HEK293 (cell line): ENCODE data around the gene LMO7.

Source experiments
- CTCF ChIA-PET: fragments of 350-600 bp; formaldehyde crosslinking; extraction: SDS; loops from one replicate; lab custom pipeline; 2021; ENCODE audit warnings: antibody characterized with exemption; lab: Yijun Ruan, JAX
- POLR2A ChIA-PET: fragments of 300-600 bp; formaldehyde crosslinking; extraction: SDS; loops from one replicate; lab custom pipeline; 2020; ENCODE audit warnings: antibody characterized with exemption, inconsistent platforms; lab: Yijun Ruan, JAX
- H3K27ac ChIP-seq: fragments of 200-500 bp; sonication (Bioruptor generic); 2 replicates; pipeline ENCODE4 v1.5.1; 2014; ENCODE audit warnings: low read depth, low read length, control low read depth, inconsistent platforms; ENCODE audit errors: extremely low read depth
- H3K36me3 ChIP-seq, 2 experiments: fragments of 200-500 bp in 1 of 2; sonication (Bioruptor generic) in 1 of 2; 1 replicate in 1 of 2; 2 replicates in 1 of 2; pipeline ENCODE4 v1.5.1; 2014 to 2017; ENCODE audit warnings: inconsistent platforms in 2 of 2, low read length in 2 of 2; ENCODE audit not compliant: control insufficient read depth in 2 of 2, insufficient read depth in 1 of 2
- H3K4me1 ChIP-seq: fragments of 200-500 bp; sonication (Bioruptor generic); 2 replicates; pipeline ENCODE4 v1.5.1; 2014; ENCODE audit warnings: mild to moderate bottlenecking, low read length, inconsistent platforms; ENCODE audit not compliant: control insufficient read depth, insufficient read depth
- H3K4me3 ChIP-seq: 2 replicates; pipeline ENCODE4 v1.5.1; 2011; ENCODE audit warnings: low read depth, mild to moderate bottlenecking, control low read depth, low read length, moderate library complexity
- H3K9me3 ChIP-seq: fragments of 200-500 bp; sonication (Bioruptor generic); 2 replicates; pipeline ENCODE4 v1.5.1; 2014; ENCODE audit warnings: low read depth, low read length, inconsistent platforms; ENCODE audit not compliant: control insufficient read depth, insufficient read depth
- BCL11A ChIP-seq: fragments of 450-650 bp; formaldehyde crosslinking; IDR thresholded peaks from 2 replicates; pipeline ENCODE4 v1.5.1; 2016; ENCODE audit warnings: low read depth, missing biosample characterization, missing genetic modification characterization
- EGR2 ChIP-seq: fragments of 450-650 bp; formaldehyde crosslinking; IDR thresholded peaks from 2 replicates; pipeline ENCODE4 v1.5.1; 2016; ENCODE audit warnings: low read depth, missing biosample characterization, missing genetic modification characterization
- GFI1B ChIP-seq: fragments of 450-650 bp; formaldehyde crosslinking; IDR thresholded peaks from 2 replicates; pipeline ENCODE4 v1.5.1; 2016; ENCODE audit warnings: missing biosample characterization, missing genetic modification characterization
- GLIS1 ChIP-seq: fragments of 450-650 bp; formaldehyde crosslinking; IDR thresholded peaks from 2 replicates; pipeline ENCODE4 v1.5.1; 2016; ENCODE audit warnings: missing biosample characterization, missing genetic modification characterization
- GLIS2 ChIP-seq: fragments of 450-650 bp; formaldehyde crosslinking; IDR thresholded peaks from 2 replicates; pipeline ENCODE4 v1.5.1; 2016; ENCODE audit warnings: missing biosample characterization, missing genetic modification characterization
- KLF16 ChIP-seq: fragments of 450-650 bp; formaldehyde crosslinking; IDR thresholded peaks from 2 replicates; pipeline ENCODE4 v1.5.1; 2017; ENCODE audit warnings: missing biosample characterization, missing genetic modification characterization
- KLF9 ChIP-seq: fragments of 450-650 bp; formaldehyde crosslinking; IDR thresholded peaks from 2 replicates; pipeline ENCODE4 v1.5.1; 2016; ENCODE audit warnings: missing biosample characterization, missing genetic modification characterization, low read depth
- OSR2 ChIP-seq: fragments of 450-650 bp; formaldehyde crosslinking; IDR thresholded peaks from 2 replicates; pipeline ENCODE4 v1.5.1; 2016; ENCODE audit warnings: missing biosample characterization, missing genetic modification characterization
- SALL2 ChIP-seq: fragments of 450-650 bp; formaldehyde crosslinking; IDR thresholded peaks from 2 replicates; pipeline ENCODE4 v1.5.0; 2017; ENCODE audit warnings: missing biosample characterization, mild to moderate bottlenecking, missing genetic modification characterization, borderline replicate concordance
- SP3 ChIP-seq: fragments of 450-650 bp; formaldehyde crosslinking; IDR thresholded peaks from 2 replicates; pipeline ENCODE4 v1.5.1; 2016; ENCODE audit warnings: missing biosample characterization, missing genetic modification characterization
- YY1 ChIP-seq: fragments of 450-650 bp; formaldehyde crosslinking; IDR thresholded peaks from 2 replicates; pipeline ENCODE4 v1.5.1; 2018; ENCODE audit warnings: missing biosample characterization, missing genetic modification characterization
- ZBTB1 ChIP-seq: fragments of 450-650 bp; formaldehyde crosslinking; IDR thresholded peaks from 2 replicates; pipeline ENCODE4 v1.5.1; 2016; ENCODE audit warnings: missing biosample characterization, missing genetic modification characterization
- ZBTB10 ChIP-seq: fragments of 450-650 bp; formaldehyde crosslinking; IDR thresholded peaks from 2 replicates; pipeline ENCODE4 v1.5.1; 2016; ENCODE audit warnings: missing biosample characterization, missing genetic modification characterization
- ZBTB6 ChIP-seq: fragments of 450-650 bp; formaldehyde crosslinking; IDR thresholded peaks from 2 replicates; pipeline ENCODE4 v1.5.1; 2017; ENCODE audit warnings: missing biosample characterization, missing genetic modification characterization
- ZNF10 ChIP-seq: fragments of 450-650 bp; formaldehyde crosslinking; IDR thresholded peaks from 2 replicates; pipeline ENCODE4 v1.5.1; 2017; ENCODE audit warnings: missing biosample characterization, missing genetic modification characterization
- ZNF114 ChIP-seq: fragments of 450-650 bp; formaldehyde crosslinking; IDR thresholded peaks from 2 replicates; pipeline ENCODE4 v1.5.0; 2017; ENCODE audit warnings: missing biosample characterization, missing genetic modification characterization
- ZNF155 ChIP-seq: fragments of 450-650 bp; formaldehyde crosslinking; IDR thresholded peaks from 2 replicates; pipeline ENCODE4 v1.5.1; 2016; ENCODE audit warnings: missing biosample characterization, missing genetic modification characterization
- ZNF169 ChIP-seq: fragments of 450-650 bp; formaldehyde crosslinking; IDR thresholded peaks from 2 replicates; pipeline ENCODE4 v1.5.1; 2016; ENCODE audit warnings: missing biosample characterization, missing genetic modification characterization
- ZNF19 ChIP-seq: fragments of 450-650 bp; formaldehyde crosslinking; IDR thresholded peaks from 2 replicates; pipeline ENCODE4; 2016; ENCODE audit warnings: missing biosample characterization, missing genetic modification characterization, low read depth
- ZNF223 ChIP-seq: fragments of 450-650 bp; formaldehyde crosslinking; IDR thresholded peaks from 2 replicates; pipeline ENCODE4 v1.5.1; 2016; ENCODE audit warnings: missing biosample characterization, missing genetic modification characterization
- ZNF324 ChIP-seq: fragments of 450-650 bp; formaldehyde crosslinking; IDR thresholded peaks from 2 replicates; pipeline ENCODE4 v1.5.1; 2016; ENCODE audit warnings: missing biosample characterization, missing genetic modification characterization
- ZNF529 ChIP-seq: fragments of 450-650 bp; formaldehyde crosslinking; IDR thresholded peaks from 2 replicates; pipeline ENCODE4 v1.5.1; 2017; ENCODE audit warnings: missing genetic modification characterization, missing biosample characterization; ENCODE audit not compliant: insufficient replicate concordance
- ZNF530 ChIP-seq: fragments of 450-650 bp; formaldehyde crosslinking; IDR thresholded peaks from 2 replicates; pipeline ENCODE4 v1.5.1; 2016; ENCODE audit warnings: low read depth, missing biosample characterization, missing genetic modification characterization
- ZNF549 ChIP-seq: fragments of 450-650 bp; IDR thresholded peaks from 2 replicates; pipeline ENCODE4 v1.5.1; 2018; ENCODE audit warnings: missing biosample characterization, missing genetic modification characterization, mild to moderate bottlenecking, inconsistent platforms, moderate library complexity
- ZNF610 ChIP-seq: fragments of 450-650 bp; formaldehyde crosslinking; IDR thresholded peaks from 2 replicates; pipeline ENCODE4 v1.5.1; 2016; ENCODE audit warnings: missing biosample characterization, missing genetic modification characterization, borderline replicate concordance
- ZNF785 ChIP-seq: fragments of 450-650 bp; formaldehyde crosslinking; IDR thresholded peaks from 2 replicates; pipeline ENCODE4 v1.5.1; 2016; ENCODE audit warnings: missing biosample characterization, missing genetic modification characterization
- ZNF830 ChIP-seq: fragments of 450-650 bp; IDR thresholded peaks from 2 replicates; pipeline ENCODE4 v1.5.0; 2018; ENCODE audit warnings: missing biosample characterization, missing genetic modification characterization, low read depth, mild to moderate bottlenecking, moderate library complexity
- ZSCAN5A ChIP-seq: fragments of 450-650 bp; formaldehyde crosslinking; IDR thresholded peaks from 2 replicates; pipeline ENCODE4 v1.5.1; 2016; ENCODE audit warnings: missing biosample characterization, missing genetic modification characterization

The LMO7 gene

GRCh38 chr13:75797719-75798118 lies 161.6 kb downstream of the LMO7 start:
- TF ChIP-seq ZNF169 (tag by site-specific recombination) (no peak), SALL2 (no peak), EGR2 (tag by site-specific recombination) (no peak)
- TF ChIP-seq, all 188 proteins: peak for 0
- no peak overlapping the region for H3K4me3 ChIP-seq
- H3K27ac ChIP-seq: no peak overlapping the region
- POLR2A ChIA-PET: no interaction called here
- H3K9me3 ChIP-seq: no peaks in the 10 kb centered on the region
- no peaks in the 10 kb centered on the region for H3K4me1 ChIP-seq
- H3K36me3 ChIP-seq: peaks cover 0 to 12% of the 10 kb centered on the region in 2 experiments; a peak in 1 of 3 replicates
- CTCF ChIA-PET: interaction anchor here (1.4 kb wide), 1 partner anchor 102 kb away, joined by 4 read pairs; no protein-coding TSS in a partner anchor

- H3K36me3 ChIP-seq: peaks cover 0 to 12% of the 10 kb centered on the region in 2 experiments; a peak in 1 of 3 replicates
- ChIA-PET POLR2A (no interaction called here), CTCF (interaction anchor here (1.4 kb wide), 1 partner anchor 102 kb away, joined by 4 read pairs; no protein-coding TSS in a partner anchor)
- no peak overlapping the region for H3K27ac ChIP-seq
- no peaks in the 10 kb centered on the region for H3K4me1 ChIP-seq
- TF ChIP-seq SALL2: no peak
- TF ChIP-seq OSR2 (tag by site-specific recombination): no peak
- no peak for TF ChIP-seq ZNF223 (tag by site-specific recombination)
- TF ChIP-seq ZNF549: no peak
- TF ChIP-seq ZBTB1 (tag by site-specific recombination): no peak
- TF ChIP-seq GFI1B (tag by site-specific recombination): no peak
- no peak for TF ChIP-seq ZSCAN5A (tag by site-specific recombination)
- TF ChIP-seq ZNF530: no peak
- TF ChIP-seq ZNF114 (tag by site-specific recombination): no peak
- TF ChIP-seq YY1 (tag by site-specific recombination): no peak
- TF ChIP-seq BCL11A (tag by site-specific recombination): no peak
- TF ChIP-seq ZBTB6 (tag by site-specific recombination): no peak
- TF ChIP-seq ZNF19 (tag by site-specific recombination): no peak
- no peak for TF ChIP-seq KLF9 (tag by site-specific recombination)
- no peak for TF ChIP-seq KLF16 (tag by site-specific recombination)
- TF ChIP-seq, all 188 proteins: peak for 0
- no peak overlapping the region for H3K4me3 ChIP-seq
- H3K9me3 ChIP-seq: no peaks in the 10 kb centered on the region
Observed at GRCh38 chr13:75798353-75799255, 162.5 kb downstream of the LMO7 start.

- ChIA-PET POLR2A (no interaction called here), CTCF (interaction anchor here (0.8 kb wide), 1 partner anchor 96 kb away, joined by 3 read pairs; no protein-coding TSS in a partner anchor)
- Histone ChIP-seq H3K4me3 (no peak overlapping the region), H3K36me3 (peaks cover 0 to 18% of the 10 kb centered on the region in 2 experiments; a peak in 1 of 3 replicates), H3K9me3 (no peaks in the 10 kb centered on the region), H3K27ac (no peak overlapping the region), H3K4me1 (no peaks in the 10 kb centered on the region)
- no peak for TF ChIP-seq ZNF10 (tag by site-specific recombination)
- no peak for TF ChIP-seq SP3 (tag by site-specific recombination)
- TF ChIP-seq ZBTB10: no peak
- no peak for TF ChIP-seq ZNF155 (tag by site-specific recombination)
- TF ChIP-seq SALL2: no peak
- TF ChIP-seq ZNF529 (tag by site-specific recombination): no peak
- TF ChIP-seq GLIS1: no peak
- no peak for TF ChIP-seq ZNF830
- no peak for TF ChIP-seq ZNF324 (tag by site-specific recombination)
- no peak for TF ChIP-seq ZNF610 (tag by site-specific recombination)
- no peak for TF ChIP-seq GLIS2 (tag by site-specific recombination)
- no peak for TF ChIP-seq ZNF785
Observed at GRCh38 chr13:75800545-75800944, 164.4 kb downstream of the LMO7 start.
